AML-193 (cell line): ENCODE data around the gene PUM1.
"Not testable (repeated sequence)": the region's sequence is repeated elsewhere in the genome, so short reads cannot be mapped to it uniquely, and the experiment has no call there.

Source experiments
- DNase-seq, 2 experiments: peaks; one replicate each; lab custom pipeline; 2025; lab: John Stamatoyannopoulos, UW

The PUM1 gene

GRCh38 chr1:30964706-30965105, 100.8 kb downstream of the PUM1 start:
- DNase-seq, result no peak

GRCh38 chr1:30962609-30963508, 102.7 kb downstream of the PUM1 start:
- no peak for DNase-seq

- no peak for DNase-seq
These were observed 107.8 kb downstream of the PUM1 start for GRCh38 chr1:30957560-30958222.

- no peak for DNase-seq
These were observed 110.0 kb downstream of the PUM1 start for GRCh38 chr1:30955448-30956015.

- no peak for DNase-seq
These were observed 111.8 kb downstream of the PUM1 start for GRCh38 chr1:30953685-30954084.

- no peak for DNase-seq
These were observed 113.4 kb downstream of the PUM1 start for GRCh38 chr1:30952098-30952497.

GRCh38 chr1:30950700-30951099, 114.8 kb downstream of the PUM1 start:
- no peak for DNase-seq

GRCh38 chr1:30950053-30950452, 115.5 kb downstream of the PUM1 start:
- DNase-seq, result no peak

GRCh38 chr1:30949487-30949838, 116.1 kb downstream of the PUM1 start:
- DNase-seq, result not testable (repeated sequence)

- DNase-seq, result not testable (repeated sequence)
These were observed 116.6 kb downstream of the PUM1 start for GRCh38 chr1:30948813-30949486.

GRCh38 chr1:30948278-30948677, 117.2 kb downstream of the PUM1 start:
- no peak for DNase-seq

GRCh38 chr1:30947212-30947611, 118.3 kb downstream of the PUM1 start:
- DNase-seq, result no peak

GRCh38 chr1:30942326-30942963, 123.1 kb downstream of the PUM1 start:
- DNase-seq, result no peak

GRCh38 chr1:30940541-30940940, 125.0 kb downstream of the PUM1 start:
- DNase-seq, result no peak

- no peak for DNase-seq
These were observed 128.9 kb downstream of the PUM1 start for GRCh38 chr1:30936541-30937171.

GRCh38 chr1:30935758-30936157, 129.8 kb downstream of the PUM1 start:
- not testable (repeated sequence) for DNase-seq

- DNase-seq, result no peak
These were observed 130.9 kb downstream of the PUM1 start for GRCh38 chr1:30934613-30935012.

- no peak for DNase-seq
These were observed 131.7 kb downstream of the PUM1 start for GRCh38 chr1:30933874-30934252.

GRCh38 chr1:30930631-30931173, 134.8 kb downstream of the PUM1 start:
- DNase-seq, result no peak

- DNase-seq, result no peak
These were observed 135.5 kb downstream of the PUM1 start for GRCh38 chr1:30929944-30930525.
